ENCODE measurements around the gene ZNF423. TPM values are rescaled to one million over a fixed set of nuclear protein-coding genes. Genes with fewer than 3 reads are reported as not detected.

ZNF423 gene
- total RNA-seq, 1 donor from 2014 or later: 11.9 TPM

DNA sequence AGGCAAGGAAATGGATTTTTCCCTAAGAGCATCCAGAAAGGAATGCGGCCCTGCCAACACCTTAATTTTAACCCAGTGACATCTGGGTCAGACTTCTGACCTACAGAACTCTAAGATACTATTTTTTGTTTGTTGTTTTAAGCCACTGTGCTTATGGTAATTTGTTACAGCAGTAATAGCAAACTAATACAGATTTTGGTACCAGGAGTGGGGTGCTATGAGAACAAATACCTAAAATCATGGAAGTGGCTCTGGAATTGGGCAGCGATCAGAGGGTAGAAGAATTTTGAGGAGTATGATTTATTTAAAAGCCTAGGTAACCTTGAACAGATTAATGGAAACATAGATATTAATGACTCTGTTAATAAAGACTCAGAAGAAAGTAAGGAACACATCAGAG, 208.2 kb downstream of the ZNF423 start:
- ATAC-seq (no peak), DNase-seq (no peak)
- Histone ChIP-seq H3K9me3 (peaks cover 16% of the 10 kb centered on the region), H3K27me3 (no peaks in the 10 kb centered on the region), H3K36me3 (no peaks in the 10 kb centered on the region), H3K27ac (no peak overlapping the region), H3K4me1 (no peaks in the 10 kb centered on the region), H3K4me3 (no peak overlapping the region)
- intact Hi-C loops (cut with DNase I): no loop called here
- TF ChIP-seq, protein P1, sequence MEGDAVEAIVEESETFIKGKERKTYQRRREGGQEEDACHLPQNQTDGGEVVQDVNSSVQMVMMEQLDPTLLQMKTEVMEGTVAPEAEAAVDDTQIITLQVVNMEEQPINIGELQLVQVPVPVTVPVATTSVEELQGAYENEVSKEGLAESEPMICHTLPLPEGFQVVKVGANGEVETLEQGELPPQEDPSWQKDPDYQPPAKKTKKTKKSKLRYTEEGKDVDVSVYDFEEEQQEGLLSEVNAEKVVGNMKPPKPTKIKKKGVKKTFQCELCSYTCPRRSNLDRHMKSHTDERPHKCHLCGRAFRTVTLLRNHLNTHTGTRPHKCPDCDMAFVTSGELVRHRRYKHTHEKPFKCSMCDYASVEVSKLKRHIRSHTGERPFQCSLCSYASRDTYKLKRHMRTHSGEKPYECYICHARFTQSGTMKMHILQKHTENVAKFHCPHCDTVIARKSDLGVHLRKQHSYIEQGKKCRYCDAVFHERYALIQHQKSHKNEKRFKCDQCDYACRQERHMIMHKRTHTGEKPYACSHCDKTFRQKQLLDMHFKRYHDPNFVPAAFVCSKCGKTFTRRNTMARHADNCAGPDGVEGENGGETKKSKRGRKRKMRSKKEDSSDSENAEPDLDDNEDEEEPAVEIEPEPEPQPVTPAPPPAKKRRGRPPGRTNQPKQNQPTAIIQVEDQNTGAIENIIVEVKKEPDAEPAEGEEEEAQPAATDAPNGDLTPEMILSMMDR (IDR thresholded peaks at IDR 0.05): no peak

DNA sequence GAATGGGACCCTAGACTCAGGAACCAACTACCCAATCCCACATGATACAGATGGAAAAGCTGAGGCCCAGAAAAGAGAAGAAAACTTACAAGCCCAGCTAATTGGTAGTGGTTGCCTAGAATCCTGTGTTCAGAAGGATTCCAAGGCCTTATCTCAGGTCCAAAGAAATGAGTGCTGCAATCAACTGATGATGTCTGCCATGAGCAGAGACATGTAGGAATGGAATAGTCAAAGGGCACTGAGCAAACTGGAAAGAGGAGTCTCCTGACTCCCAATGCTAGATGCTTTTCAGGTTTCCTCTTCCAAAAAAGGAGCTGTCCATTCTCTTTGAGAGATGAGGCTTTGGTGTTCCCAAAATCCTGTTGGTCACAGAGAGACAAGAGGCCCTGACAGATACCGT, 210.6 kb downstream of the ZNF423 start:
- H3K4me1 ChIP-seq: peaks cover 2% of the 10 kb centered on the region
- TF ChIP-seq, protein P1 (IDR thresholded peaks at IDR 0.05): no peak
- H3K9me3 ChIP-seq: peaks cover 16% of the 10 kb centered on the region
- DNase-seq (no peak), ATAC-seq (no peak)
- no peak overlapping the region for H3K27ac ChIP-seq
- H3K27me3 ChIP-seq: no peaks in the 10 kb centered on the region
- intact Hi-C loops (cut with DNase I): no loop called here
- H3K4me3 ChIP-seq: no peak overlapping the region
- H3K36me3 ChIP-seq: no peaks in the 10 kb centered on the region

DNA sequence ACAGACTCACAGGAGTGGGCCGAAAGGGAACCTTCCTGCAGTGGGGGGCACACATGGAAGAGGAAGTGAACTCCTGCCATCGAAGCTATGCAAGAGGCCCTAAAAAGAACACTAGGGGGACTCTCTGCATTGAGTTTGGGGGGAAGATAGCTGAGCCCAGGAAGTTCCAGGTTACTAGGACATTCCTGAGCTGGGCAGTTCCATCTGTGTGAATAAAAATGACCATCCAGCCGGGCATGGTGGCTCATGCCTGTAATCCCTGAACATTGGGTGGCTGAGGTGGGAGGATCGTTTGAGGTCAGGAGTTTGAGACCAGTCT, 211.8 kb downstream of the ZNF423 start:
- H3K27me3 ChIP-seq: no peaks in the 10 kb centered on the region
- intact Hi-C loops (cut with DNase I): no loop called here
- no peak overlapping the region for H3K27ac ChIP-seq
- ATAC-seq (no peak), DNase-seq (no peak)
- peaks cover 13% of the 10 kb centered on the region for H3K4me1 ChIP-seq
- TF ChIP-seq, protein P1 (IDR thresholded peaks at IDR 0.05): no peak
- no peak overlapping the region for H3K4me3 ChIP-seq
- H3K9me3 ChIP-seq: peaks cover 16% of the 10 kb centered on the region
- H3K36me3 ChIP-seq: no peaks in the 10 kb centered on the region

DNA sequence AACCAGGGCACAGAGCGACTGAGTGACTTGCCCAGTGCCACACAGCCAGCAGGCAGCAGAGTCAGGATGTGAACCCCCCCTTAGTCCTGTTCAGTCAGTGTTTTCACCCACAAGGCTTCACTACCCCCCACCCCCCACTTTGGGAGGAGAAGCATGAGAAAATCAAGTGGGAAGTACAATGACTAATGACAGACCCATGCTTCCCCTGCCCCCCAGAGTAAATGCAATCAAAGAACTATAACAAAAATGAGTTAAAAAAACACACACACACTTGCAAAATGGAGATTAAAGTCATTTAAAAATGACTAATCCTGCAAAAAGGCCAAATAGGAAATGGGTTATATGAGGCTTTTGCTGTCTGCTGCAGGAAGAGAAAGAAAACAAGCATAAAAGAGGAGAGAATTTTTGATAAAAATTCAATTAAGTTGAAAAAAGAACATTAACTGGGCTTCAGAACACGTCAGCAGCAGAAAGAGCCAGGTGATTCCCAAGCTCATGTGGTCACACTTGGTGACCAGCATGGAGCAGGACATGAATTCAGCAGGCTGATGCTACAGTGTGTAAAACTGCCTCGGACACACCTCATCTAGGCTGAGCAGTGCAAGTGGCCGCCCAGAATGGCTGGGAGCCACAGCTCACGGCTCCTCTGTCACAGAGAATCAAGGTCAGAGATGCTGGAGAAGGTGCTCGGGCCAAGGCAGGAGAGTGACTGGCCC, 212.3 kb downstream of the ZNF423 start:
- peaks cover 16% of the 10 kb centered on the region for H3K4me1 ChIP-seq
- TF ChIP-seq, protein P1 (IDR thresholded peaks at IDR 0.05): no peak
- intact Hi-C loops (cut with DNase I): no loop called here
- DNase-seq (no peak), ATAC-seq (no peak)
- H3K27me3 ChIP-seq: no peaks in the 10 kb centered on the region
- no peaks in the 10 kb centered on the region for H3K36me3 ChIP-seq
- H3K4me3 ChIP-seq: no peak overlapping the region
- no peak overlapping the region for H3K27ac ChIP-seq
- peaks cover 12% of the 10 kb centered on the region for H3K9me3 ChIP-seq

DNA sequence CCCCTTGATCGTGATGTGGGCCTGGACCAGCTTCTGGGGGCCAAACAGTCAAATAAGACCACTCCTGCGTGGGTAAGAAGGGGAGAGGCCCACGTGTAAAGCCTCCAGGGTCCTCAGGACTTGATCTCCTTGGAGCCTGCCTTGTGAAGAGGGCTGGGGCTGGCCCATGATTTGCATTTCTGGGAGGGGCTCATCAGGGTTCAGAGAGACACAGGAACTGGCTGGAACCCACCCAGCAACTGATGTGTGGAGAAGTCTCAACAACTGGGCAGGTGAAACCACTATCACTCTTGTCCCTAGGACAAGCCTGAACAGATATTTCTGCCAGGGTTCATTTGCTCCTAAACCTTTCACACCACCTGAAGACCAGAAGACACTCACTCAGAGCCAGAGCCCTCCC, 214.7 kb downstream of the ZNF423 start:
- DNase-seq: no peak
- no peaks in the 10 kb centered on the region for H3K36me3 ChIP-seq
- peaks cover 19% of the 10 kb centered on the region for H3K4me1 ChIP-seq
- no peak overlapping the region for H3K27ac ChIP-seq
- no peaks in the 10 kb centered on the region for H3K27me3 ChIP-seq
- H3K9me3 ChIP-seq: no peaks in the 10 kb centered on the region
- H3K4me3 ChIP-seq: no peak overlapping the region
- TF ChIP-seq, protein P1 (IDR thresholded peaks at IDR 0.05): no peak
- intact Hi-C loops (cut with DNase I): no loop called here
- ATAC-seq: no peak

DNA sequence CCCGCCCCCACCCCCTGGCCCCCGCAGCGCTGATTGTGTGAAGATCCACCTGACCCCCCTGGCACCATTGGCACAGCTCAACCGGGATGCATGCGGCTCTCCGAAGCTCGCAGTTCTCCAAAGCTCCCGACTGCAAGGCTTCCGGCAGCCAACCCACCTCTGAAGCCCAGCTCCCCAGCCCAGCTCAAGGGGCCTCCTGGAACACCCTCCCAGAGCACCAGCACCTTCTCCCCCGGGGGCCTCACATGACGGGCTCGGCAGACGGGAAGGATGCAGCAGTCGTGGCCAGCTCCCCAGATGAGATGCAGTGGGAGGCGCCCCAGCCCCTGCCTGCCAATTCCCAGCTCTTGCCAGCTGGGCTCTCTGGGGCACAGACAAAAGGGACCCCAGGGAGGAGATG, 215.3 kb downstream of the ZNF423 start:
- H3K27ac ChIP-seq: no peak overlapping the region
- TF ChIP-seq, protein P1 (IDR thresholded peaks at IDR 0.05): no peak

More for the DNA sequence above, 215.3 kb downstream of the ZNF423 start:
- peaks cover 19% of the 10 kb centered on the region for H3K4me1 ChIP-seq
- intact Hi-C loops (cut with DNase I): no loop called here
- H3K27me3 ChIP-seq: no peaks in the 10 kb centered on the region
- DNase-seq (no peak), ATAC-seq (no peak)
- H3K36me3 ChIP-seq: no peaks in the 10 kb centered on the region
- no peak overlapping the region for H3K4me3 ChIP-seq
- no peaks in the 10 kb centered on the region for H3K9me3 ChIP-seq
